H9 (cell line): ENCODE data around the gene SOCS6. TPM values are rescaled to one million over a fixed set of nuclear protein-coding genes. Genes with fewer than 3 reads are reported as not detected.

Source experiments
- DNase-seq: peaks from one replicate; pipeline ENCODE4 v3.0.0-alpha.2; 2017
- H2AFZ ChIP-seq: one replicate; pipeline ENCODE4 v1.6.1; 2013; ENCODE audit warnings: mild to moderate bottlenecking, low read length, control low read depth, moderate library complexity
- H2AK5ac ChIP-seq: 2 replicates; pipeline ENCODE4 v1.6.1; 2013; ENCODE audit warnings: low read length, control low read depth, mixed read lengths; ENCODE audit not compliant: insufficient read length
- H2BK120ac ChIP-seq: one replicate; pipeline ENCODE4 v1.6.1; 2013; ENCODE audit warnings: low read depth, mild to moderate bottlenecking, low read length, control low read depth, inconsistent platforms; ENCODE audit not compliant: poor library complexity, severe bottlenecking
- H2BK12ac ChIP-seq: 2 replicates; pipeline ENCODE4 v1.6.1; 2013; ENCODE audit warnings: low read length, control low read depth, mixed read lengths, low read depth; ENCODE audit not compliant: insufficient read length
- H2BK15ac ChIP-seq: 2 replicates; pipeline ENCODE4 v1.6.1; 2013; ENCODE audit warnings: low read depth, low read length, control low read depth
- H2BK20ac ChIP-seq: one replicate; pipeline ENCODE4 v1.6.1; 2013; ENCODE audit warnings: low read depth, mild to moderate bottlenecking, low read length, control low read depth, inconsistent platforms; ENCODE audit not compliant: poor library complexity, severe bottlenecking
- H2BK5ac ChIP-seq: 2 replicates; pipeline ENCODE4 v1.6.1; 2013; ENCODE audit warnings: low read length, control low read depth, mixed read lengths; ENCODE audit not compliant: insufficient read length
- H3K14ac ChIP-seq: 2 replicates; pipeline ENCODE4 v1.6.1; 2013; ENCODE audit warnings: low read length, control low read depth; ENCODE audit not compliant: insufficient read depth
- H3K18ac ChIP-seq: 2 replicates; pipeline ENCODE4 v1.6.1; 2013; ENCODE audit warnings: low read depth, mild to moderate bottlenecking, mixed read lengths, low read length, control low read depth; ENCODE audit not compliant: insufficient read length
- H3K23ac ChIP-seq: 2 replicates; pipeline ENCODE4 v1.6.1; 2013; ENCODE audit warnings: low read length, control low read depth, mixed read lengths, low read depth; ENCODE audit not compliant: insufficient read length
- H3K23me2 ChIP-seq: 2 replicates; pipeline ENCODE4 v1.6.1; 2013; ENCODE audit warnings: low read depth, mild to moderate bottlenecking, mixed read lengths, low read length, control low read depth; ENCODE audit not compliant: insufficient read length, poor library complexity, severe bottlenecking
- H3K27ac ChIP-seq: 2 replicates; pipeline ENCODE4 v1.5.1; 2013; ENCODE audit warnings: low read length, control low read depth, mixed read lengths, low read depth; ENCODE audit not compliant: insufficient read length
- H3K27me3 ChIP-seq: 2 replicates; pipeline ENCODE4 v1.6.1; 2013; ENCODE audit warnings: low read length, control low read depth, inconsistent platforms; ENCODE audit not compliant: insufficient read depth
- H3K4ac ChIP-seq: 2 replicates; pipeline ENCODE4 v1.6.1; 2013; ENCODE audit warnings: low read depth, mild to moderate bottlenecking, control low read depth, inconsistent platforms, low read length, moderate library complexity
- H3K4me1 ChIP-seq: 2 replicates; pipeline ENCODE4 v1.6.1; 2013; ENCODE audit warnings: low read length, control low read depth, inconsistent platforms; ENCODE audit not compliant: insufficient read depth
- H3K4me2 ChIP-seq: 2 replicates; pipeline ENCODE4 v1.6.1; 2013; ENCODE audit warnings: low read length, control low read depth, mixed read lengths; ENCODE audit not compliant: insufficient read length, insufficient read depth
- H3K56ac ChIP-seq: 2 replicates; pipeline ENCODE4 v1.6.1; 2013; ENCODE audit warnings: low read depth, mild to moderate bottlenecking, mixed read lengths, low read length, control low read depth; ENCODE audit not compliant: insufficient read length
- H3K79me1 ChIP-seq: 2 replicates; pipeline ENCODE4 v1.6.1; 2013; ENCODE audit warnings: low read depth, mild to moderate bottlenecking, moderate library complexity, low read length, control low read depth, inconsistent platforms; ENCODE audit not compliant: insufficient read depth, poor library complexity, severe bottlenecking
- H3K79me2 ChIP-seq: 2 replicates; pipeline ENCODE4 v1.6.1; 2013; ENCODE audit warnings: low read length, control low read depth, inconsistent platforms; ENCODE audit not compliant: insufficient read depth
- H3K9ac ChIP-seq: 2 replicates; pipeline ENCODE4 v1.6.1; 2013; ENCODE audit warnings: low read length, control low read depth, mixed read lengths; ENCODE audit not compliant: insufficient read length; ENCODE audit errors: extremely low read depth
- H3K9me3 ChIP-seq: one replicate; pipeline ENCODE4 v1.6.1; 2013; ENCODE audit warnings: low read depth, low read length, inconsistent platforms; ENCODE audit not compliant: control insufficient read depth
- H3T11ph ChIP-seq: one replicate; pipeline ENCODE4 v1.6.1; 2013; ENCODE audit warnings: mild to moderate bottlenecking, low read length, control low read depth, inconsistent platforms
- H4K20me1 ChIP-seq: one replicate; pipeline ENCODE4 v1.6.1; 2013; ENCODE audit not compliant: control insufficient read depth, insufficient read length, insufficient read depth
- H4K5ac ChIP-seq: 2 replicates; pipeline ENCODE4 v1.6.1; 2013; ENCODE audit warnings: low read depth, mild to moderate bottlenecking, mixed read lengths, low read length, control low read depth; ENCODE audit not compliant: insufficient read length
- H4K8ac ChIP-seq: replicated peaks from 2 replicates; pipeline ENCODE4 v1.6.1; 2013; ENCODE audit warnings: low read length, control low read depth, mixed read lengths, low read depth; ENCODE audit not compliant: insufficient read length
- H4K91ac ChIP-seq: 2 replicates; pipeline ENCODE4 v1.6.1; 2013; ENCODE audit warnings: low read depth, mild to moderate bottlenecking, moderate library complexity, mixed read lengths, low read length, control low read depth; ENCODE audit not compliant: insufficient read length
- H3K27ac Mint-ChIP-seq, 3 experiments: 2 replicates in 2 of 3; 3 replicates in 1 of 3; pipeline ENCODE4 v1.8.0; 2020 to 2021; ENCODE audit warnings: mixed read lengths in 3 of 3, mild to moderate bottlenecking in 1 of 3, moderate library complexity in 1 of 3
- H3K27me3 Mint-ChIP-seq: 2 replicates; pipeline ENCODE4 v1.8.0; 2021; ENCODE audit warnings: low read depth, mild to moderate bottlenecking, moderate library complexity, mixed read lengths
- H3K36me3 Mint-ChIP-seq, 3 experiments: 2 replicates in 2 of 3; 3 replicates in 1 of 3; pipeline ENCODE4 v1.8.0; 2020 to 2021; ENCODE audit warnings: low read depth in 3 of 3, mixed read lengths in 3 of 3; ENCODE audit not compliant: insufficient read depth in 1 of 3
- H3K4me1 Mint-ChIP-seq, 2 experiments: 2 replicates each; pipeline ENCODE4 v1.8.0; 2020; ENCODE audit warnings: mixed read lengths in 2 of 2
- H3K4me3 Mint-ChIP-seq, 2 experiments: 2 replicates in 1 of 2; 3 replicates in 1 of 2; pipeline ENCODE4 v1.8.0; 2020 to 2021; ENCODE audit warnings: mild to moderate bottlenecking in 2 of 2, mixed read lengths in 2 of 2, moderate library complexity in 1 of 2
- H3K9me3 Mint-ChIP-seq, 2 experiments: 2 replicates in 1 of 2; 3 replicates in 1 of 2; pipeline ENCODE4 v1.8.0; 2020; ENCODE audit warnings: mild to moderate bottlenecking in 2 of 2, mixed read lengths in 2 of 2, moderate library complexity in 1 of 2
- WGBS: extraction: QIAGEN DNeasy Blood & Tissue Kit; methylation state at CpG from one replicate; pipeline ENCODE4 v1.1.7; 2013; ENCODE audit warnings: missing lambda C conversion rate, low lambda C conversion rate, mixed read lengths; ENCODE audit not compliant: insufficient read length; ENCODE audit errors: extremely low coverage; 5-methylcytosine and 5-hydroxymethylcytosine counted together
- total RNA-seq: library from RNA; stranded (reverse); gene quantifications from 2 replicates; pipeline ENCODE4 v1.2.1, GENCODE V29; 2021
- TF ChIP-seq, protein P1 (sequence below): fragments of 200-600 bp; sonication (generic); conservative IDR thresholded peaks from 3 replicates; pipeline ENCODE4 v1.8.0; 2021; ENCODE audit warnings: antibody characterized with exemption, mild to moderate bottlenecking

SOCS6 gene
- total RNA-seq, 1 experiment from 2014 or later = 24.5 TPM

DNA sequence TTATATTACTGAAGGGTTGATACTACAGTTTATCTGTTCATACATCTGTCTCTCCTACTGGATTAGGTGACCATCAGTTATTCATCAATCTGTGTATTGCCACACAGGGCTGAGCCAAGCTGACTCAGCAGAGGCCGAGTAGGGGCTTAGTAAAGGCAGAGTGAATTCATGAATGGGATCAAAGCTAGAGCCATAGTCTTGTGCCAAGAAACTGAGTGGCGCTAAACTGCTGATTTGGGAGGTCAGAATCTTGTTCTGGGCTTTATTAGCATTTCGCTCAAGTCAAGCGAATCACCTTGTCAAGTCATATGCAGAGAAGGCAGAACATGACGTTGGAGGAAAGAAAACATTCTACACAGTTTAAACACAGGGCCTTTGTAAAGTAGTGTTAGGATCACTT is 34.1 kb downstream of the SOCS6 start:
- no peaks in the 10 kb centered on the region for H4K20me1 ChIP-seq
- no peak overlapping the region for H3K4me2 ChIP-seq
- no peak overlapping the region for H2BK5ac ChIP-seq
- H3K36me3 Mint-ChIP-seq = peaks cover 8 to 20% (median 15%) of the 10 kb centered on the region in 3 experiments; a peak in 6 of 7 replicates
- H3K27ac Mint-ChIP-seq = 0 out of 7 replicates have a peak overlapping the region, but pooled peaks of 1 of the 3 experiments have one; percentile 66
- H3K9me3 Mint-ChIP-seq = no peaks in the 10 kb centered on the region
- H2BK20ac ChIP-seq = no peak overlapping the region
- no peaks in the 10 kb centered on the region for H3K27me3 ChIP-seq
- no peak overlapping the region for H3K27ac ChIP-seq
- no peak overlapping the region for H3K23ac ChIP-seq
- DNase-seq = no peak
- no peak overlapping the region for H4K5ac ChIP-seq
- no peak overlapping the region for H2AK5ac ChIP-seq
- no peak overlapping the region for H3K56ac ChIP-seq
- H2AFZ ChIP-seq = no peak overlapping the region
- no peak overlapping the region for H3K9ac ChIP-seq
- no peaks in the 10 kb centered on the region for H3K4me1 ChIP-seq
- no peak overlapping the region for H2BK12ac ChIP-seq
- no peaks in the 10 kb centered on the region for H3K27me3 Mint-ChIP-seq
- no peak overlapping the region for H2BK15ac ChIP-seq
- no peak overlapping the region for H3K4ac ChIP-seq
- H3K9me3 ChIP-seq = no peaks in the 10 kb centered on the region
- TF ChIP-seq, protein P1, sequence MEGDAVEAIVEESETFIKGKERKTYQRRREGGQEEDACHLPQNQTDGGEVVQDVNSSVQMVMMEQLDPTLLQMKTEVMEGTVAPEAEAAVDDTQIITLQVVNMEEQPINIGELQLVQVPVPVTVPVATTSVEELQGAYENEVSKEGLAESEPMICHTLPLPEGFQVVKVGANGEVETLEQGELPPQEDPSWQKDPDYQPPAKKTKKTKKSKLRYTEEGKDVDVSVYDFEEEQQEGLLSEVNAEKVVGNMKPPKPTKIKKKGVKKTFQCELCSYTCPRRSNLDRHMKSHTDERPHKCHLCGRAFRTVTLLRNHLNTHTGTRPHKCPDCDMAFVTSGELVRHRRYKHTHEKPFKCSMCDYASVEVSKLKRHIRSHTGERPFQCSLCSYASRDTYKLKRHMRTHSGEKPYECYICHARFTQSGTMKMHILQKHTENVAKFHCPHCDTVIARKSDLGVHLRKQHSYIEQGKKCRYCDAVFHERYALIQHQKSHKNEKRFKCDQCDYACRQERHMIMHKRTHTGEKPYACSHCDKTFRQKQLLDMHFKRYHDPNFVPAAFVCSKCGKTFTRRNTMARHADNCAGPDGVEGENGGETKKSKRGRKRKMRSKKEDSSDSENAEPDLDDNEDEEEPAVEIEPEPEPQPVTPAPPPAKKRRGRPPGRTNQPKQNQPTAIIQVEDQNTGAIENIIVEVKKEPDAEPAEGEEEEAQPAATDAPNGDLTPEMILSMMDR = no peak
- no peak overlapping the region for H3T11ph ChIP-seq
- peaks cover 6% of the 10 kb centered on the region in 2 experiments; a peak in 3 of 4 replicates for H3K4me1 Mint-ChIP-seq
- no peak overlapping the region for H3K4me3 Mint-ChIP-seq
- H3K14ac ChIP-seq = no peak overlapping the region
- no peaks in the 10 kb centered on the region for H3K79me2 ChIP-seq
- no peaks in the 10 kb centered on the region for H3K79me1 ChIP-seq
- no peaks in the 10 kb centered on the region for H3K23me2 ChIP-seq
- no peak overlapping the region for H4K8ac ChIP-seq
- WGBS = no CpG with 5 or more reads among the region's 5 CpGs
- no peak overlapping the region for H2BK120ac ChIP-seq
- no peak overlapping the region for H3K18ac ChIP-seq
- H4K91ac ChIP-seq = no peak overlapping the region
